Calu3 (cell line): ENCODE results near the gene MAPKAPK3. TPM values are rescaled to one million over a fixed set of nuclear protein-coding genes. Genes with fewer than 3 reads are reported as not detected.

Experiments
- BruUV-seq: library from RNA; stranded (reverse); fragments of 400-500 nt; replicated peaks from 2 replicates; lab custom pipeline; 2021; lab: Mats Ljungman, UMichigan
- CTCF ChIA-PET: fragments of 300-600 bp; sonication (Branson Sonifier 250); formaldehyde crosslinking; loops from one replicate; lab custom pipeline; 2022; ENCODE audit warnings: antibody characterized with exemption; lab: Charles Lee
- DNase-seq: peaks from one replicate; pipeline ENCODE4 v3.0.0; 2022
- H3K27ac Mint-ChIP-seq: one replicate; pipeline ENCODE4 v1.8.0; 2022; ENCODE audit warnings: mixed read lengths; ENCODE audit not compliant: unreplicated experiment
- H3K27me3 Mint-ChIP-seq: one replicate; pipeline ENCODE4 v1.8.0; 2022; ENCODE audit warnings: mixed read lengths; ENCODE audit not compliant: unreplicated experiment
- H3K36me3 Mint-ChIP-seq: one replicate; pipeline ENCODE4 v1.8.0; 2022; ENCODE audit warnings: mild to moderate bottlenecking, moderate library complexity, mixed read lengths; ENCODE audit not compliant: insufficient read depth, unreplicated experiment
- H3K4me1 Mint-ChIP-seq: one replicate; pipeline ENCODE4 v1.8.0; 2022; ENCODE audit warnings: mild to moderate bottlenecking, low read depth, mixed read lengths; ENCODE audit not compliant: unreplicated experiment
- H3K4me3 Mint-ChIP-seq: one replicate; pipeline ENCODE4 v1.8.0; 2022; ENCODE audit warnings: mild to moderate bottlenecking, low read depth, moderate library complexity, mixed read lengths; ENCODE audit not compliant: unreplicated experiment
- H3K9me3 Mint-ChIP-seq: one replicate; pipeline ENCODE4 v1.8.0; 2022; ENCODE audit warnings: low read depth, mixed read lengths; ENCODE audit not compliant: unreplicated experiment
- CTCF ChIP-seq: fragments of 200-600 bp; IDR thresholded peaks from one replicate; pipeline ENCODE4 v1.8.0; 2022; ENCODE audit warnings: antibody characterized with exemption; ENCODE audit not compliant: unreplicated experiment
- intact Hi-C: fragments of 100-400 bp; cut with micrococcal nuclease; formaldehyde crosslinking; loops from one replicate; pipeline ENCODE4 v1.10.0; 2022; ENCODE audit not compliant: unreplicated experiment
- total RNA-seq: library from RNA; stranded (reverse); gene quantifications from 2 replicates; pipeline ENCODE4 v1.2.3, GENCODE V29; 2022

Gene MAPKAPK3
- total RNA-seq, 1 experiment from 2014 or later, result 40.6 TPM

GRCh38 chr3:50645378-50645777 lies 28.4 kb downstream of the MAPKAPK3 start:
- no peak for TF ChIP-seq CTCF
- CTCF ChIA-PET, result interaction anchor here (0.6 kb wide), 2 partner anchors 17 to 18 kb away, joined by 3 to 4 read pairs; no protein-coding TSS in a partner anchor
- Mint-ChIP-seq H3K4me3 (no peak overlapping the region), H3K36me3 (peaks cover 7% of the 10 kb centered on the region), H3K27me3 (no peaks in the 10 kb centered on the region), H3K4me1 (no peaks in the 10 kb centered on the region), H3K27ac (no peak overlapping the region), H3K9me3 (no peaks in the 10 kb centered on the region)
- DNase-seq, result no peak
- BruUV-seq, result no TSS peak
- intact Hi-C loops, result no loop called here

- no TSS peak for BruUV-seq
- CTCF ChIA-PET, result interaction anchor here (0.5 kb wide), 1 partner anchor 237 kb away, joined by 5 read pairs; no protein-coding TSS in a partner anchor
- no peaks in the 10 kb centered on the region for H3K9me3 Mint-ChIP-seq
- H3K27ac Mint-ChIP-seq, result no peak overlapping the region
- intact Hi-C loops, result no loop called here
- H3K4me3 Mint-ChIP-seq, result no peak overlapping the region
- H3K27me3 Mint-ChIP-seq, result no peaks in the 10 kb centered on the region
- TF ChIP-seq CTCF, result no peak
- no peaks in the 10 kb centered on the region for H3K4me1 Mint-ChIP-seq
- DNase-seq, result no peak
- H3K36me3 Mint-ChIP-seq, result peaks cover 5% of the 10 kb centered on the region
Observed at GRCh38 chr3:50648313-50648712, 31.4 kb downstream of the MAPKAPK3 start.

- Mint-ChIP-seq H3K9me3 (no peaks in the 10 kb centered on the region), H3K4me1 (no peaks in the 10 kb centered on the region), H3K36me3 (no peaks in the 10 kb centered on the region), H3K27me3 (no peaks in the 10 kb centered on the region), H3K27ac (no peak overlapping the region), H3K4me3 (no peak overlapping the region)
- CTCF ChIA-PET, result no interaction called here
- intact Hi-C loops, result no loop called here
- no peak for TF ChIP-seq CTCF
- no peak for DNase-seq
- TSS peak; percentile 44 for BruUV-seq
Observed at GRCh38 chr3:50648944-50649343, 32.0 kb downstream of the MAPKAPK3 start.

GRCh38 chr3:50649451-50649931 lies 32.5 kb downstream of the MAPKAPK3 start:
- CTCF ChIA-PET, result no interaction called here
- Mint-ChIP-seq H3K4me1 (no peaks in the 10 kb centered on the region), H3K4me3 (no peak overlapping the region), H3K27me3 (no peaks in the 10 kb centered on the region), H3K27ac (no peak overlapping the region), H3K36me3 (peaks cover under 1% of the 10 kb centered on the region), H3K9me3 (no peaks in the 10 kb centered on the region)
- intact Hi-C loops, result no loop called here
- no peak for TF ChIP-seq CTCF
- no TSS peak for BruUV-seq
- DNase-seq, result no peak
